GM12875 (cell line): ENCODE results near the gene UBQLN4.

Experiments used
- H3K4me3 ChIP-seq: one replicate; pipeline ENCODE4 v1.5.1; 2011; ENCODE audit warnings: low read depth, low read length, control low read depth
- CTCF ChIP-seq: IDR thresholded peaks from 2 replicates; pipeline ENCODE4 v1.5.1; 2011; ENCODE audit warnings: low read depth, mild to moderate bottlenecking, control low read depth, inconsistent platforms, low read length, moderate library complexity, borderline replicate concordance; ENCODE audit not compliant: insufficient read depth

Gene UBQLN4

GRCh38 chr1:156060937-156061636 lies 7.5 kb upstream of the UBQLN4 start, which contains the start of gene RAB25:
Gene RAB25 (plus strand): TSS chr1:156061160. CDS start chr1:156061401, 241 bp downstream.
- no peak for TF ChIP-seq CTCF
- H3K4me3 ChIP-seq: no peak within 1 kb of the TSS

- no peak overlapping the region for H3K4me3 ChIP-seq
- TF ChIP-seq CTCF: no peak
Measured at GRCh38 chr1:156056326-156056849, 2.8 kb upstream of the UBQLN4 start.

GRCh38 chr1:156055281-156056048 lies 1.9 kb upstream of the UBQLN4 start:
- TF ChIP-seq CTCF: no peak
- H3K4me3 ChIP-seq: peak overlapping the region; percentile 84

- TF ChIP-seq CTCF: no peak
- peak within 1 kb of the TSS; percentile 84 for H3K4me3 ChIP-seq
Measured at GRCh38 chr1:156054500-156055280, 1.1 kb upstream of the UBQLN4 start, which contains the start of gene LAMTOR2. Gene LAMTOR2 (plus strand): TSS chr1:156054782. CDS start chr1:156054890, 108 bp downstream.

GRCh38 chr1:156052862-156053767 lies 483 bp downstream of the UBQLN4 start:
- peak; percentile 51 for TF ChIP-seq CTCF
- H3K4me3 ChIP-seq: peak overlapping the region; percentile 82
